Uterus (tissue), 4 donors: ENCODE results near the gene ADAMTS2. TPM values are rescaled to one million over a fixed set of nuclear protein-coding genes. Genes with fewer than 3 reads are reported as not detected.

Source experiments
- DNase-seq, 2 donors: peaks; one replicate each; pipeline ENCODE4 v3.0.0-alpha.2; 2019 to 2020
- H3K27ac ChIP-seq, 2 donors: fragments of 200-600 bp; sonication (generic); 1 replicate in 1 of 2; 2 replicates in 1 of 2; pipeline ENCODE4 v1.5.1; 2016 to 2018
- H3K27me3 ChIP-seq, 2 donors: fragments of 200-600 bp; sonication (generic); one replicate each; pipeline ENCODE4 v1.5.1; 2018 to 2019; ENCODE audit warnings: control low read depth in 1 of 2
- H3K36me3 ChIP-seq, 2 donors: fragments of 200-600 bp; sonication (generic); one replicate each; pipeline ENCODE4 v1.5.1; 2019; ENCODE audit warnings: control low read depth in 1 of 2
- H3K4me1 ChIP-seq, 2 donors: fragments of 200-600 bp; sonication (generic); one replicate each; pipeline ENCODE4 v1.5.1; 2018 to 2019; ENCODE audit warnings: control low read depth in 1 of 2
- H3K4me3 ChIP-seq, 2 donors: fragments of 200-600 bp; sonication (generic); 1 replicate in 1 of 2; 2 replicates in 1 of 2; pipeline ENCODE4 v1.5.1; 2018 to 2019; ENCODE audit warnings: mild to moderate bottlenecking in 1 of 2
- H3K9me3 ChIP-seq, 2 donors: fragments of 200-600 bp; sonication (generic); one replicate each; pipeline ENCODE4 v1.5.1; 2019; ENCODE audit warnings: control low read depth in 1 of 2
- POLR2A ChIP-seq, 2 donors: fragments of 450-650 bp; IDR thresholded peaks; one replicate each; pipeline ENCODE4 v1.6.1; 2016; ENCODE audit warnings: antibody characterized with exemption in 2 of 2, mild to moderate bottlenecking in 1 of 2, moderate library complexity in 1 of 2
- intact Hi-C: fragments of 100-400 bp; cut with DNase I; formaldehyde crosslinking; loops from one replicate; pipeline ENCODE4 v1.15.1; 2023; ENCODE audit warnings: low total_unique reads
- total RNA-seq, 4 donors: library from RNA; depleted of rRNA in 3 of 4; stranded (reverse); fragments of >200 nt in 3 of 4; gene quantifications; one replicate each; pipeline versions ENCODE4 v1.1.0 to v1.2.4, GENCODE V29; 2014 to 2023
- TF ChIP-seq, protein P1 (sequence below), 4 experiments: fragments of 200-600 bp in 2 of 4; fragments of 450-650 bp in 2 of 4; sonication (generic) in 2 of 4; IDR thresholded peaks; one replicate each; pipeline ENCODE4 v1.5.1; 2016 to 2019; ENCODE audit warnings: antibody characterized with exemption in 4 of 4, mild to moderate bottlenecking in 2 of 4, moderate library complexity in 1 of 4
- donor health status: DM: yes; HTN: yes; CAD: no.

The ADAMTS2 gene
- total RNA-seq, 4 donors from 2014 or later: 4.1 to 97.1 (median 40.3) TPM

DNA sequence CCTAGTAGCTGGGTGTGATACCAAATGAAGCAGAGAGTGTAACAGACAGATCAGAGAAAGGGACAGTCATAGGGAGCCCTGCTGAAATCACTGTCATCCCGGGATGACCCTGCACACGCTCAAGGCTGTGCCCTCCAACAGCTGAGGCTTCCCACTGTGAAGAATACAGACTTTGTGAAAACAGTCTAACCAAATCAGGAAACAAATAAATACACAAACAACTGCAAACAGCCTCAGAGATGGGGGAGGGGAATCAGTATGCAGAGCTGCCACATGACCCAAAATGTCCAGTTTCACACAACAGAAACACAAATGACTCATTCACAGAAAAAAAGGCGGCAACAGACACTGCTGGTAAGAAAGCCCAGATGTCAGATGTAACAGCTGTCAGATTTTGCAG is 101.9 kb downstream of the ADAMTS2 start:
- intact Hi-C loops: no loop called here
- Histone ChIP-seq H3K4me1 (no peaks in the 10 kb centered on the region), H3K27ac (peak overlapping the region; percentile 35 to 37), H3K9me3 (no peaks in the 10 kb centered on the region), H3K36me3 (no peaks in the 10 kb centered on the region), H3K27me3 (no peaks in the 10 kb centered on the region), H3K4me3 (no peak overlapping the region)
- TF ChIP-seq POLR2A (IDR thresholded peaks at IDR 0.05): no peak
- TF ChIP-seq, protein P1, sequence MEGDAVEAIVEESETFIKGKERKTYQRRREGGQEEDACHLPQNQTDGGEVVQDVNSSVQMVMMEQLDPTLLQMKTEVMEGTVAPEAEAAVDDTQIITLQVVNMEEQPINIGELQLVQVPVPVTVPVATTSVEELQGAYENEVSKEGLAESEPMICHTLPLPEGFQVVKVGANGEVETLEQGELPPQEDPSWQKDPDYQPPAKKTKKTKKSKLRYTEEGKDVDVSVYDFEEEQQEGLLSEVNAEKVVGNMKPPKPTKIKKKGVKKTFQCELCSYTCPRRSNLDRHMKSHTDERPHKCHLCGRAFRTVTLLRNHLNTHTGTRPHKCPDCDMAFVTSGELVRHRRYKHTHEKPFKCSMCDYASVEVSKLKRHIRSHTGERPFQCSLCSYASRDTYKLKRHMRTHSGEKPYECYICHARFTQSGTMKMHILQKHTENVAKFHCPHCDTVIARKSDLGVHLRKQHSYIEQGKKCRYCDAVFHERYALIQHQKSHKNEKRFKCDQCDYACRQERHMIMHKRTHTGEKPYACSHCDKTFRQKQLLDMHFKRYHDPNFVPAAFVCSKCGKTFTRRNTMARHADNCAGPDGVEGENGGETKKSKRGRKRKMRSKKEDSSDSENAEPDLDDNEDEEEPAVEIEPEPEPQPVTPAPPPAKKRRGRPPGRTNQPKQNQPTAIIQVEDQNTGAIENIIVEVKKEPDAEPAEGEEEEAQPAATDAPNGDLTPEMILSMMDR (IDR thresholded peaks at IDR 0.05): no peak
- DNase-seq: peak in 1 of 2 donors; percentile 14

DNA sequence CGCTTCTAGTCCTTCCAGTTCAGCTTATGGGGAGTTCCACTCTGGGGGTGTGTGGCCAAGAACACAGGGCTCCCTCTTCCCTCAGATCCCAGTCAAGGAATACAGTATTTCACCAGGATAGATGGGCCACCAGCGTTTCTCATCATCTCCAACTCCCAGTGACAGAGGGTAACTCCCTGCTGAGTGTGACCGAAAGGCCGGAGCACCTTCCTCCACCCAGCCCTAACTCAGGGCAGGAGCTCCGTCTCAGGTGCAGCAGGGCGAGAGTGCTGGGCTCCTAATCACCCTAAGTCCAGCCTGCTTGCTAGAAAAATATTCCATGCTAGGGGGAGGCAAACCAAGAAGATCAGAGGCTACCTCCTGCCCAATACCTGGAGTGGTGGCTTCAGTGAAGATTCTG is 102.6 kb downstream of the ADAMTS2 start:
- TF ChIP-seq, protein P1 (IDR thresholded peaks at IDR 0.05): no peak
- TF ChIP-seq POLR2A (IDR thresholded peaks at IDR 0.05): no peak
- Histone ChIP-seq H3K9me3 (no peaks in the 10 kb centered on the region), H3K4me1 (no peaks in the 10 kb centered on the region), H3K27ac (peak overlapping the region; percentile 13 to 35), H3K27me3 (no peaks in the 10 kb centered on the region), H3K36me3 (no peaks in the 10 kb centered on the region), H3K4me3 (no peak overlapping the region)
- peak in 1 of 2 donors; percentile 5 for DNase-seq
- intact Hi-C loops: no loop called here

DNA sequence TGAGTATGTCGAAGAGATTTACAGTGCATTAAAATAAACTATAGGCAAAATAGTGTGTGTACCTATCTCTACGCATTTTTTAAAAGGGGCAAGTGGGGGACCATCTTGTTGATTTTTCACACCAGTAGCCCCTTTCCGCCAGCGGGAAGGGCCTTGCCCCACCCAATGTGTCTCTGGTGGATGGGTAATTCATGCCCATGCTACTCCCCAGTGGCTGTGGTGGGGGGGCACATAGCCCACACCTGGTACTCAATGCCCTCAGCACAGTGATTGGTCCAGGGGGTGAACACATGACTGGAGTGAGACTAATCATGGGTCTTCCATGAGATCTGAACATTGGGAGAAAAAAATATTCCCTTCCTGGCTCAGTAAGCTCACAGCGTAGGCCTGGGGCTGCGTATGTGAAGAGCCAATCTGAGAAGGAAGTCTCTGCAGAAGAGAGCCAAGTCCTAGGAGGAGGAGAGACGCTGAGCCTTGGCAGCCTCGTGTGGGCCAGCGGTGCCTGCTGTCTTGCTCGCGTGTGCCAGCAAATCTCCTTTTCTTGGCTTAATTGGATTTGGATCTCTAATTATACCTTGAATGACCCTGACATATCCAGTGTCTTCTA is 103.4 kb downstream of the ADAMTS2 start:
- H3K27me3 ChIP-seq: no peaks in the 10 kb centered on the region
- intact Hi-C loops: no loop called here
- no peaks in the 10 kb centered on the region for H3K36me3 ChIP-seq
- TF ChIP-seq, protein P1 (IDR thresholded peaks at IDR 0.05): no peak
- no peak for TF ChIP-seq POLR2A (IDR thresholded peaks at IDR 0.05)
- no peaks in the 10 kb centered on the region for H3K4me1 ChIP-seq
- no peak overlapping the region for H3K4me3 ChIP-seq
- peak overlapping the region; percentile 13 to 35 for H3K27ac ChIP-seq
- peak in 1 of 2 donors; percentile 17 for DNase-seq
- H3K9me3 ChIP-seq: no peaks in the 10 kb centered on the region

DNA sequence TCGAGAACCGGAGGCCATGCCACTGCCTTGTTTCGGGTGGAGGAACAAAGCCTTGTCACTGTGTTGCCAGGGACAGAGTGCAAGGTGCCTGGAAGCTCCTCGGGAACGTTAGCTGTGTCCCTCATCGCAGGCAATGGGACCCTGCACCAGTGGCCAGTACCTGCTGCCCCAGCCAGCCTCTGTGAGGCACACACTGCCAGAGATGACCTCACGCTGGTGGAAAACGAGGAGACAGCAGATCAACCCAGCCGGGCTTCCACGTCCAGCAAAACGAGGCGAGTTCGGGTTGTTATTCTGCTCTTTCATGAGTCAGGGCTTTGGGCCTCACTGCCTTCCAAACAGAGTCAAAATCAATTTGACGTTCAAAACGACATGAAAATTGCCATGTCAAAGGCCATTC is 104.1 kb downstream of the ADAMTS2 start:
- peak in 1 of 2 donors; percentile 42 for DNase-seq
- H3K27ac ChIP-seq: no peak overlapping the region
- intact Hi-C loops: no loop called here

DNA sequence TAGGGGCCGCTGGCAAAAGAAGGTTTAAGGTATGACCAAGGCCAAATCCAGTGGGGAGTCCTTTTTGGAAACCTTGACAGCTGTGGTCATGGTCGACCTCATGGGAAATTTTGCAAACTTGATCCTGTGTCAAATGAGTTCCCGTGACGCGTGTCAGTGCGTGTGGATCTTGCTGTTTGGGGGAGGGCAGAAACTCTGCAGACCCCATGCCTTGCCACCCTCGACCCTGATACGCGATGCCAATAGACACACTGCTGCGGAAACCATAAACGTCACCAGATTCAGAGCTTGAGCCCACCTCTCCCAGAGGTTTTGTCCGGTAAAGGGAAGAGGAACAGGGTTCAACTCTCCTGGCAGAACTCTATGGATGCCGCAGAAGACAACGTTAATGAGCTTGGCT is 104.7 kb downstream of the ADAMTS2 start:
- intact Hi-C loops: no loop called here
- no peak for TF ChIP-seq POLR2A (IDR thresholded peaks at IDR 0.05)
- TF ChIP-seq, protein P1 (IDR thresholded peaks at IDR 0.05): no peak
- DNase-seq: peak in 1 of 2 donors; percentile 7

More for the DNA sequence above, 104.1 kb downstream of the ADAMTS2 start:
- Histone ChIP-seq H3K9me3 (no peaks in the 10 kb centered on the region), H3K4me1 (no peaks in the 10 kb centered on the region), H3K27me3 (no peaks in the 10 kb centered on the region), H3K4me3 (no peak overlapping the region), H3K36me3 (no peaks in the 10 kb centered on the region)
- TF ChIP-seq, protein P1 (IDR thresholded peaks at IDR 0.05): no peak
- TF ChIP-seq POLR2A (IDR thresholded peaks at IDR 0.05): no peak

More for the DNA sequence above, 104.7 kb downstream of the ADAMTS2 start:
- Histone ChIP-seq H3K4me3 (no peak overlapping the region), H3K9me3 (no peaks in the 10 kb centered on the region), H3K4me1 (no peaks in the 10 kb centered on the region), H3K36me3 (no peaks in the 10 kb centered on the region), H3K27ac (no peak overlapping the region), H3K27me3 (no peaks in the 10 kb centered on the region)
